Measurements from ENCODE around the gene ELOB. TPM values are rescaled to one million over a fixed set of nuclear protein-coding genes. Genes with fewer than 3 reads are reported as not detected.
A peak's percentile ranks its signal among the peaks of the same experiment; 100 is the strongest.

The ELOB gene
- total and polyA plus RNA-seq, 2 experiments from 2014 or later: 255 to 642 TPM

GRCh38 chr16:2773188-2773968 lies 3.7 kb downstream of the ELOB start:
- Histone ChIP-seq H3K36me3 (replicated peaks; ENCODE audit: insufficient read depth, low read depth) (no peaks in the 10 kb centered on the region), H3K4me2 (no peak overlapping the region), H3K27ac (no peak overlapping the region), H3K9me3 (ENCODE audit: low read depth) (no peaks in the 10 kb centered on the region), H4K20me1 (ENCODE audit: insufficient read depth, poor library complexity, severe bottlenecking) (peaks cover 43% of the 10 kb centered on the region), H3K4me3 (no peak overlapping the region), H3K27me3 (no peaks in the 10 kb centered on the region), H3K4me1 (ENCODE audit: insufficient read depth) (peaks cover 14% of the 10 kb centered on the region), H3K79me2 (peaks cover 55% of the 10 kb centered on the region), H2AFZ (no peak overlapping the region), H3K9me2 (replicated peaks; ENCODE audit: insufficient read depth) (no peaks in the 10 kb centered on the region)
- TF ChIP-seq CTCF (IDR thresholded peaks at IDR 0.05; ENCODE audit: poor library complexity): no peak
- TF ChIP-seq EZH2phosphoT487 (IDR thresholded peaks at IDR 0.05; ENCODE audit: low read depth, severe bottlenecking, unreplicated experiment): no peak
- no peak for TF ChIP-seq EZH2 (IDR thresholded peaks at IDR 0.05; ENCODE audit: borderline replicate concordance)
- 91% methylated on average over 12 of the region's 12 CpGs for WGBS (ENCODE audit: low lambda C conversion rate, missing lambda C conversion rate)
- DNase-seq (ENCODE audit: low spot score): no peak

- Histone ChIP-seq H3K4me1 (ENCODE audit: insufficient read depth) (peaks cover 10% of the 10 kb centered on the region), H3K79me2 (peaks cover 58% of the 10 kb centered on the region), H3K9me3 (ENCODE audit: low read depth) (no peaks in the 10 kb centered on the region), H4K20me1 (ENCODE audit: insufficient read depth, poor library complexity, severe bottlenecking) (peaks cover 58% of the 10 kb centered on the region), H3K9me2 (replicated peaks; ENCODE audit: insufficient read depth) (no peaks in the 10 kb centered on the region), H3K36me3 (replicated peaks; ENCODE audit: insufficient read depth, low read depth) (no peaks in the 10 kb centered on the region), H2AFZ (no peak overlapping the region), H3K27ac (no peak overlapping the region), H3K27me3 (no peaks in the 10 kb centered on the region), H3K4me2 (no peak overlapping the region), H3K4me3 (no peak overlapping the region)
- 88% methylated on average over 18 of the region's 18 CpGs for WGBS (ENCODE audit: low lambda C conversion rate, missing lambda C conversion rate)
- no peak for DNase-seq (ENCODE audit: low spot score)
- no peak for TF ChIP-seq EZH2 (IDR thresholded peaks at IDR 0.05; ENCODE audit: borderline replicate concordance)
- no peak for TF ChIP-seq CTCF (IDR thresholded peaks at IDR 0.05; ENCODE audit: poor library complexity)
- TF ChIP-seq EZH2phosphoT487 (IDR thresholded peaks at IDR 0.05; ENCODE audit: low read depth, severe bottlenecking, unreplicated experiment): no peak
Measured at GRCh38 chr16:2771496-2772402, 5.3 kb downstream of the ELOB start.

- no peaks in the 10 kb centered on the region for H3K27me3 ChIP-seq
- no peak overlapping the region for H2AFZ ChIP-seq
- no peaks in the 10 kb centered on the region for H3K36me3 ChIP-seq (replicated peaks; ENCODE audit: insufficient read depth, low read depth)
- peaks cover 60% of the 10 kb centered on the region for H4K20me1 ChIP-seq (ENCODE audit: insufficient read depth, poor library complexity, severe bottlenecking)
- 89% methylated on average over 31 of the region's 32 CpGs for whole genome bisulfite sequencing (ENCODE audit: low lambda C conversion rate, missing lambda C conversion rate)
- H3K9me3 ChIP-seq (ENCODE audit: low read depth): no peaks in the 10 kb centered on the region
- no peak for DNase-seq (ENCODE audit: low spot score)
- no peaks in the 10 kb centered on the region for H3K9me2 ChIP-seq (replicated peaks; ENCODE audit: insufficient read depth)
- no peak for TF ChIP-seq EZH2phosphoT487 (IDR thresholded peaks at IDR 0.05; ENCODE audit: low read depth, severe bottlenecking, unreplicated experiment)
- TF ChIP-seq EZH2 (IDR thresholded peaks at IDR 0.05; ENCODE audit: borderline replicate concordance): no peak
- TF ChIP-seq CTCF (IDR thresholded peaks at IDR 0.05; ENCODE audit: poor library complexity): peak; percentile 6
- H3K4me3 ChIP-seq: no peak overlapping the region
- H3K4me1 ChIP-seq (ENCODE audit: insufficient read depth): peaks cover 3% of the 10 kb centered on the region
- no peak overlapping the region for H3K4me2 ChIP-seq
- peak overlapping the region; percentile 23 for H3K27ac ChIP-seq
- H3K79me2 ChIP-seq: peaks cover 58% of the 10 kb centered on the region
Measured at GRCh38 chr16:2770057-2770951, 6.8 kb downstream of the ELOB start.

Data from hepatocyte (in vitro differentiated cells).